Lower lobe of right lung (tissue), 2 donors: ENCODE data around the gene C21orf58. TPM values are rescaled to one million over a fixed set of nuclear protein-coding genes. Genes with fewer than 3 reads are reported as not detected.
"Not testable (repeated sequence)": the region's sequence is repeated elsewhere in the genome, so short reads cannot be mapped to it uniquely, and the experiment has no call there.

Experiments used
- ATAC-seq, 2 donors: fragments of 200-7000 bp; cut with Tn5 transposase; one replicate each; pipeline ENCODE4 v1.9.1; 2020 to 2022; ENCODE audit warnings: mild to moderate bottlenecking in 2 of 2, moderate library complexity in 2 of 2
- DNase-seq: peaks from one replicate; pipeline ENCODE4 v3.0.0-alpha.2; 2020
- H3K27ac ChIP-seq: fragments of 200-600 bp; one replicate; pipeline ENCODE4 v1.8.0; 2022
- H3K27me3 ChIP-seq: fragments of 200-600 bp; one replicate; pipeline ENCODE4 v1.8.0; 2022; ENCODE audit warnings: low read depth
- H3K36me3 ChIP-seq: fragments of 200-600 bp; one replicate; pipeline ENCODE4 v1.8.0; 2022; ENCODE audit warnings: mild to moderate bottlenecking
- H3K4me1 ChIP-seq: fragments of 200-600 bp; one replicate; pipeline ENCODE4 v1.8.0; 2022
- H3K4me3 ChIP-seq: fragments of 200-600 bp; one replicate; pipeline ENCODE4 v1.8.0; 2022; ENCODE audit warnings: mild to moderate bottlenecking
- H3K9me3 ChIP-seq: fragments of 200-600 bp; one replicate; pipeline ENCODE4 v1.8.0; 2022
- CTCF ChIP-seq: fragments of 200-600 bp; IDR thresholded peaks from one replicate; pipeline ENCODE4 v1.8.0; 2022; ENCODE audit warnings: antibody characterized with exemption, mild to moderate bottlenecking
- intact Hi-C: fragments of 100-400 bp; cut with DNase I; formaldehyde crosslinking; loops from one replicate; pipeline ENCODE4 v1.11.0; 2022
- total RNA-seq: library from RNA; stranded (reverse); fragmentation: NEBNext Ultra II Directional; extraction: Animal tissue kit (Norgen Biotek cat#: 25700); gene quantifications from one replicate; pipeline ENCODE4 v1.2.1, GENCODE V29; 2021
- donor health status: DM: no; HTN: yes; CAD: no; lungs with severe emphysema.

Gene C21orf58
- total RNA-seq, 1 donor from 2014 or later, result 9.5 TPM

DNA sequence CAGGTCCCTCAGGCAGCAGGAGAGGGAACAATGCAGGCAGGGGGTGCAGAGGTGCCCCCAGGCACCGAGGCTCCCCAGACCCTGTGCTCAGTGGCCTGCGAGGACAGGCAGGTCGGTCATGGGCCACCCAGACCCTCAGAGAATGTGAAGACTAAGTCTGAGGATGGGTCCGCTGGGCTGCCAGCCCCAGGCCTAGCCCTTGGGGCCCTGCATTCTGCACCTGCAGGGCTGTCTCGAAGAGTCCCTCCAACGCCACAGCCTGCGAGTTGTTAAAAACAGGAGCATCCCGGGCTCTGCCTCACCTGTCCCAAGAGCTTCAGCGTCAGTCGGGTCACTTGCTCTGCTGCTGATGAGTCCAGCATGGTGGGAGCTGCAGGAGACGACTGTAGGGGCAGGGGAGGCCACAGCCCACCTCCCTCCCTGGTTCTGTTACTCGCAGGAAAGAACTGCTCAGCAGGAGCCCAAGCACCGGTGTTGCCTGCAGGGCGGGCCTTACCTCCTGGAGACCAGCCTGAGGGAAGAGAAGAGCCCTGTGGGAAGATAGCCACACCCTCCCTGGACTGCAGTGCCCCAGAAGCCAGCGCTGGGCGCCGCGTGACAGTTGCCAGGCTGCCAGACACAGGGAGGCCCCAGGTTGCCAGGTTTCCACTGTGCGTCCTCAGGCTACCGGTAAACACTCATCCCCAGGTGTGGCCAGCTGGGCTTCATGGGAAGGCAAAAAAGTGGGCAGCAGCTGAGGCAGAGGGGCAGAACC lies 5.8 kb downstream of the C21orf58 start:
- intact Hi-C loops, result no loop called here
- no peak for TF ChIP-seq CTCF
- peaks cover 15% of the 10 kb centered on the region for H3K4me1 ChIP-seq
- no peaks in the 10 kb centered on the region for H3K9me3 ChIP-seq
- H3K27ac ChIP-seq, result no peak overlapping the region
- no peaks in the 10 kb centered on the region for H3K27me3 ChIP-seq
- H3K36me3 ChIP-seq, result no peaks in the 10 kb centered on the region
- H3K4me3 ChIP-seq, result no peak overlapping the region
- DNase-seq (no peak), ATAC-seq (peak; percentile 18 to 58)

DNA sequence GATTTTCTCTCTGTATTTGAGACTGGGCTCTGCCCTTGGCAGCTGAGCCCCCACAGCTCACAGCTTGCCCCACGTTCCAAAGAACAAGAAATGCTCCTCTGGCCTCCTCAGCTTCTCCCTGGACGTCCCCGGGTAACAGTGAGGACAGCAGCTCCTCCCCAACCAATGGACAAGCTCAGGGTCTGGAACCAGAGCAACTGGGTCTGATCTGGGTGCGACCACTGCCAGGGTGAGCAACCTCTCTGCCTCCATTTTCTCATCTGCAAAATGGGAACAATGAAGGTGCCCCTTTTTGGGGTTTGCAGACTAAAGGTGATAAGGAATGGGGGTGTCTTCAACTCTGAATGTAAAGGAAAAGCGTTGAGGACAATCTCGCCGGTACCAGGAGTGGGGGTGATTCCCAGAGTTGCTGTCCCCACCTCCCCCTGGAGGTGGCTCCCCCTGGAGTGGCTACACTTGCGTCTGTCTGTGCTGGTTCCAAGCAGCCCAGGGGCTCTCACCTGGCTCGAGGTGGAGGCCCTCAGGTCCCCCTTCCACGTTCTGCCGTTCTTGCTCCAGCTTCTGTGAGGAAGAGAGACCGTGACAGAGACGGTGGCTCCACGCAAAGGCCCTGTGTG lies 6.9 kb downstream of the C21orf58 start:
- Histone ChIP-seq H3K4me1 (peaks cover 4% of the 10 kb centered on the region), H3K36me3 (no peaks in the 10 kb centered on the region), H3K27me3 (no peaks in the 10 kb centered on the region), H3K9me3 (no peaks in the 10 kb centered on the region), H3K27ac (no peak overlapping the region), H3K4me3 (no peak overlapping the region)
- DNase-seq (no peak), ATAC-seq (no peak)
- intact Hi-C loops, result no loop called here
- TF ChIP-seq CTCF, result no peak

DNA sequence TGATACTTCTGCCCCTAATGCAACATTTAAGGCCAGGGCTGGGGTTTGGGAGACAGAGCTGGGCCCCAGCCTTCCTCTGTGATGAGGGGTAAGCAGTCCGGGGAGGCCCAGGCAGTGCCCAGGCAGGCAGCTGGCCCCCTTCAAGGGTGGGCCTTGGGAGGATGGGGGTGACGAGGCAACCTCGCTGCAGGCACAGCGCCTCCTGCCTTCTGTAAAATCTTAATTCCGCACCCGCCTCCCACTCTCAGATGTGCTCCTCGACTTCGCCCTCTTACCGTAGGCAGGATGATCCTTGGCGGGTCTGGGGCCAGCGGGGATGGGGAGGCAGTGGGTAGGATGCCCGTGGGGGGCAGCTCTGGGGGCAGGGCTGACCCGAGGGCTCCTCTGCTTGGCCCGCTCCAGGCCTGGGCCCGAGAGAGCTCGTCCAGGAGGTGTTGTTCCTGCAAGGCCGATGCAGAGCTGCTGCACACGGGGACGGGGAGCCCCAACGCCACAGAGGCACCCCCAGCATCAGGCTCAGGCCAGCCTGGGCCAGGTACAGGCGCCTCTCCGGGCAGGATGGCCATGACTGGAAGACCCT lies 9.1 kb downstream of the C21orf58 start:
- Histone ChIP-seq H3K27me3 (no peaks in the 10 kb centered on the region), H3K4me3 (no peak overlapping the region), H3K27ac (no peak overlapping the region), H3K36me3 (no peaks in the 10 kb centered on the region), H3K9me3 (no peaks in the 10 kb centered on the region), H3K4me1 (no peaks in the 10 kb centered on the region)
- intact Hi-C loops, result no loop called here
- ATAC-seq (no peak), DNase-seq (no peak)
- no peak for TF ChIP-seq CTCF

DNA sequence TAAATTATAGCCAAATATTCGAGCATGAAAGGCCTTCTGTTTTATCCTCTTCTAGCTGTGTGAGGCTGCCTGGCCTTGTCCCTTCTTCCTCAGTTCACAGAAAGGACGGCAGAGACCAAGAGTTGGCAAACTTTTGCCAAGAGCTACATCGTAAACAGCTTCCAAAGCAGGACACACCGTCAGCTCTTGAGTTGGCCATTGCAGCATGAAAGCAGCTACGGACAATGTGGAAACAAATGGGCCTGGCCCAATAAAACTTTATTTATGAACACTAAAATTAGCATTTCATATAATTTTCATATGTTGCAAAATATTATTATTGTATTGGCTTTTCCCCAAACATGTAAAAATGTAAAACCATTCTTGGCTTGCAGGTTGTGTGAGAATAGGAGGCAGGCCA lies 10.7 kb downstream of the C21orf58 start:
- Histone ChIP-seq H3K36me3 (no peaks in the 10 kb centered on the region), H3K27me3 (no peaks in the 10 kb centered on the region), H3K4me3 (no peak overlapping the region), H3K4me1 (no peaks in the 10 kb centered on the region), H3K9me3 (no peaks in the 10 kb centered on the region), H3K27ac (no peak overlapping the region)
- DNase-seq (no peak), ATAC-seq (no peak)
- no peak for TF ChIP-seq CTCF
- intact Hi-C loops, result no loop called here

DNA sequence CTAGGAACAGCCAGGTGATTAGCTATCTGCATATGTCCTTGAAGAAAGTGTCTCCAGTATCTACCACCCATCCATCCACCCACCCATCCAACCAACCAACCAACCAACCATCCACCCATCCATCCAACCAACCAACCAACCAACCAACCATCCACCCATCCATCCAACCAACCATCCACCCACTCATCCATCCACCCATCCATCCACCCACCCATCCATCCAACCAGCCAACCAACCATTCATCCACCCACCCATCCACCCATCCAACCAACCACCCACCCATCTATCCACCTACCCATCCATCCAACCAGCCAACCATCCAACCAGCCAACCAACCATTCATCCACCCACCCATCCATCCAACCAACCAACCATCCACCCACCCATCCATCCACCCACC lies 12.1 kb downstream of the C21orf58 start:
- no peak for TF ChIP-seq CTCF
- no peak for DNase-seq
- intact Hi-C loops, result no loop called here
- H3K36me3 ChIP-seq, result no peaks in the 10 kb centered on the region
- no peak overlapping the region for H3K4me3 ChIP-seq
- H3K27ac ChIP-seq, result no peak overlapping the region
- H3K4me1 ChIP-seq, result no peaks in the 10 kb centered on the region
- no peaks in the 10 kb centered on the region for H3K9me3 ChIP-seq
- ATAC-seq, result no peak
- no peaks in the 10 kb centered on the region for H3K27me3 ChIP-seq

DNA sequence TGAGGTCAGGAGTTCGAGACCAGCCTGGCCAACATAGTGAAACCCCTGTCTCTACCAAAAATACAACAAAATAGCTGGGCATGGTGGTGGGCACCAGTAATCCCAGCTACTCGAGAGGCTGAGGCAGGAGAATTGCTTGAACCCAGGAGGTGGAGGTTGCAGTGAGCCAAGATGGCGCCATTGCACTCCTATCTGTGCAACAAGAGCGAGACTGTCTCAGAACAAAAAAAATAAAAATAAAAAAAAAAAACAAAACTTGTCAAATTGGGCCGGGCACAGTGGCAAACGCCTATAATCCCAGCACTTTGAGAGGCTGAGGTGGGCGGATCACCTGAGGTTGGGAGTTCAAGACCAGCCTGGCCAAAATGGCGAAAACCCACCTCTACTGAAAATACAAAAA lies 13.4 kb downstream of the C21orf58 start:
- not testable (repeated sequence) for H3K36me3 ChIP-seq, H3K27me3 ChIP-seq, H3K4me3 ChIP-seq

More for the DNA sequence above, 13.4 kb downstream of the C21orf58 start:
- H3K9me3 ChIP-seq, DNase-seq, ATAC-seq, H3K4me1 ChIP-seq, intact Hi-C loops, H3K27ac ChIP-seq: not testable (repeated sequence)
